ENCODE data around the gene RAPGEF1. TPM values are rescaled to one million over a fixed set of nuclear protein-coding genes. Genes with fewer than 3 reads are reported as not detected.
A peak's percentile ranks its signal among the peaks of the same experiment; 100 is the strongest.

The RAPGEF1 gene
- total RNA-seq, 1 experiment from 2014 or later: 55.6 TPM

DNA sequence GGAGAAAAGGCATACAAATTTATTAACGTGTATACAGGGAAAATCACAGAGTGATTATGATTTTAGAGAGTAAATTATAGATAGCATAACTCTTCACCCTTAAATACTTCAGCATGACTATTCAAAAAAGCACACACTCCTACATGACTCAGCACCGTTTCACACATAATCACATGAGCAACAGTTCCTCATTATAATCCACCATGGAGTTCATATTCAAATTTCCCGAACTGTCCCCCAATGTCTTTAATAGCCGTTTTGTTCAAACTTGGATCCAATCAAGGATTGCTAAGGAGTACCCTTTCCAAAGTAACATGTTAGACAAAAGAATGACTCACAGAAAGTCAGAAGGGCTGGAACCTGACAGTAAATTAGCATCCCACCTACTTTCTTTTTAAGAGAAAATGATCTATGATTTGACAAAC lies 32.1 kb downstream of the RAPGEF1 start:
- no peak overlapping the region for H3T11ph ChIP-seq (ENCODE audit: low read length)
- no peak overlapping the region for H2BK12ac ChIP-seq (ENCODE audit: insufficient read length, low read depth, low read length)
- no peak overlapping the region for H3K9ac ChIP-seq (ENCODE audit: extremely low read depth, insufficient read length, low read length)
- no peak for DNase-seq
- no peaks in the 10 kb centered on the region for H3K27me3 ChIP-seq (ENCODE audit: insufficient read depth, low read length)
- H4K5ac ChIP-seq (ENCODE audit: insufficient read length, low read depth, low read length): no peak overlapping the region
- H4K8ac ChIP-seq (replicated peaks; ENCODE audit: insufficient read length, low read depth, low read length): no peak overlapping the region
- peaks cover 4% of the 10 kb centered on the region for H3K79me1 ChIP-seq (ENCODE audit: insufficient read depth, low read depth, low read length, poor library complexity, severe bottlenecking)
- H3K56ac ChIP-seq (ENCODE audit: insufficient read length, low read depth, low read length): no peak overlapping the region
- H2BK20ac ChIP-seq (ENCODE audit: low read depth, low read length, poor library complexity, severe bottlenecking): no peak overlapping the region
- H2BK5ac ChIP-seq (ENCODE audit: insufficient read length, low read length): no peak overlapping the region
- no peak overlapping the region for H3K27ac ChIP-seq (ENCODE audit: insufficient read length, low read depth, low read length)
- H3K4me1 ChIP-seq (ENCODE audit: insufficient read depth, low read length): peaks cover 7% of the 10 kb centered on the region; the same call in 1 of the 2 replicates
- no peak overlapping the region for H3K4me2 ChIP-seq (ENCODE audit: insufficient read depth, insufficient read length, low read length)
- no peaks in the 10 kb centered on the region; a peak in 1 of 5 replicates for H3K9me3 Mint-ChIP-seq
- peak overlapping the region in 2 of 3 experiments; percentile 6 to 51; a peak in 4 of 7 replicates for H3K27ac Mint-ChIP-seq
- H3K27me3 Mint-ChIP-seq (ENCODE audit: low read depth): no peaks in the 10 kb centered on the region
- H4K91ac ChIP-seq (ENCODE audit: insufficient read length, low read depth, low read length): no peak overlapping the region
- no peaks in the 10 kb centered on the region for H4K20me1 ChIP-seq (ENCODE audit: control insufficient read depth, insufficient read depth, insufficient read length)
- peaks cover 8% of the 10 kb centered on the region; the same call in 1 of the 2 replicates for H3K79me2 ChIP-seq (ENCODE audit: insufficient read depth, low read length)
- no peak overlapping the region for H2AFZ ChIP-seq (ENCODE audit: low read length)
- H3K23ac ChIP-seq (ENCODE audit: insufficient read length, low read depth, low read length): no peak overlapping the region
- no peak overlapping the region for H3K18ac ChIP-seq (ENCODE audit: insufficient read length, low read depth, low read length)
- no peaks in the 10 kb centered on the region for H3K23me2 ChIP-seq (ENCODE audit: insufficient read length, low read depth, low read length, poor library complexity, severe bottlenecking)
- WGBS (ENCODE audit: extremely low coverage, insufficient read length, low lambda C conversion rate): no CpG with 5 or more reads among the region's 4 CpGs
- H3K14ac ChIP-seq (ENCODE audit: insufficient read depth, low read length): no peak overlapping the region
- peaks cover 61 to 71% of the 10 kb centered on the region in 2 experiments for H3K4me1 Mint-ChIP-seq
- TF ChIP-seq, protein P1, sequence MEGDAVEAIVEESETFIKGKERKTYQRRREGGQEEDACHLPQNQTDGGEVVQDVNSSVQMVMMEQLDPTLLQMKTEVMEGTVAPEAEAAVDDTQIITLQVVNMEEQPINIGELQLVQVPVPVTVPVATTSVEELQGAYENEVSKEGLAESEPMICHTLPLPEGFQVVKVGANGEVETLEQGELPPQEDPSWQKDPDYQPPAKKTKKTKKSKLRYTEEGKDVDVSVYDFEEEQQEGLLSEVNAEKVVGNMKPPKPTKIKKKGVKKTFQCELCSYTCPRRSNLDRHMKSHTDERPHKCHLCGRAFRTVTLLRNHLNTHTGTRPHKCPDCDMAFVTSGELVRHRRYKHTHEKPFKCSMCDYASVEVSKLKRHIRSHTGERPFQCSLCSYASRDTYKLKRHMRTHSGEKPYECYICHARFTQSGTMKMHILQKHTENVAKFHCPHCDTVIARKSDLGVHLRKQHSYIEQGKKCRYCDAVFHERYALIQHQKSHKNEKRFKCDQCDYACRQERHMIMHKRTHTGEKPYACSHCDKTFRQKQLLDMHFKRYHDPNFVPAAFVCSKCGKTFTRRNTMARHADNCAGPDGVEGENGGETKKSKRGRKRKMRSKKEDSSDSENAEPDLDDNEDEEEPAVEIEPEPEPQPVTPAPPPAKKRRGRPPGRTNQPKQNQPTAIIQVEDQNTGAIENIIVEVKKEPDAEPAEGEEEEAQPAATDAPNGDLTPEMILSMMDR (conservative IDR thresholded peaks at IDR 0.05): no peak
- H2BK15ac ChIP-seq (ENCODE audit: low read depth, low read length): no peak overlapping the region
- no peak overlapping the region for H2BK120ac ChIP-seq (ENCODE audit: low read depth, low read length, poor library complexity, severe bottlenecking)
- H3K4me3 Mint-ChIP-seq: no peak overlapping the region
- H2AK5ac ChIP-seq (ENCODE audit: insufficient read length, low read length): no peak overlapping the region
- H3K36me3 Mint-ChIP-seq (ENCODE audit: insufficient read depth in 1 of 3, low read depth in 3 of 3): no peaks in the 10 kb centered on the region; a peak in 1 of 7 replicates
- H3K4ac ChIP-seq (ENCODE audit: low read depth, low read length): no peak overlapping the region
- H3K9me3 ChIP-seq (ENCODE audit: control insufficient read depth, low read depth, low read length): no peaks in the 10 kb centered on the region

Data from H9 (cell line).